HG02973 (cell line): ENCODE results near the gene MAT1A.
"Not testable (repeated sequence)": the region's sequence is repeated elsewhere in the genome, so short reads cannot be mapped to it uniquely, and the experiment has no call there.

ENCODE experiments used
- ATAC-seq: cut with Tn5 transposase; IDR thresholded peaks from one replicate; pipeline ENCODE4 v1.9.1; 2021; ENCODE audit warnings: moderate library complexity; ENCODE audit not compliant: unreplicated experiment

MAT1A gene

GRCh38 chr10:80233871-80234270 is 55.6 kb downstream of the MAT1A start:
- ATAC-seq: not testable (repeated sequence)

GRCh38 chr10:80226723-80227122 is 62.7 kb downstream of the MAT1A start:
- ATAC-seq: not testable (repeated sequence)

GRCh38 chr10:80223031-80223419 is 66.4 kb downstream of the MAT1A start:
- not testable (repeated sequence) for ATAC-seq
